ENCODE results near the gene NUDT9.
"Not testable (repeated sequence)": the region's sequence is repeated elsewhere in the genome, so short reads cannot be mapped to it uniquely, and the experiment has no call there.

The NUDT9 gene

DNA sequence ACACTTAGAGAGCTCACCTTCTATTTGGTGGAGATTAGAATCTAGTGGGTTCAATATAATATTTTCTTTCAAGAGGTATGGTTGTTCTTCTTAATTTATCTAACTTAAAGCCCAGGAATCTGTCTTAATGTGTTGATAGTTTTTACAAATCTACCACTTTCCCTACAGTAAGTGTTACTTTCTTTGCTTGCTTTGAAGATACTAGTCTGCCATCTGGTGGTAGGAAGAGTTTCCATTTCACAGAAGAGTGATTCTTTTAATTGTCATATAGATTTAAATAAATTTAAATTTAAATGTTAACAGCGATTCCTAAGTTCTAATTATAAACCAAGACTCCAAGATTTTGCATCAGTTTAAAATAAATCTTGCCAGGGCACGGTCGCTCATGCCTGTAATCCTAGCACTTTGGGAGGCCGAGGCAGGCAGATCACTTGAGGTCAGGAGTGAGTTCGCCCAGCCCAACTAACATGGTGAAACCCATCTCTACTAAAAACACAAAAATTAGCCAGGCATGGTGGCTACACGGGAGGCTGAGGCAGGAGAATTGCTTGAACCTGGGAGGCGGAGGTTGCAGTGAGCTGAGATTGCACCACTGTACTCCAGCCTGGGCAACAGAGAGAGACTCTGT, 43.5 kb downstream of the NUDT9 start:
- peak; percentile 65 for DNase-seq

DNA sequence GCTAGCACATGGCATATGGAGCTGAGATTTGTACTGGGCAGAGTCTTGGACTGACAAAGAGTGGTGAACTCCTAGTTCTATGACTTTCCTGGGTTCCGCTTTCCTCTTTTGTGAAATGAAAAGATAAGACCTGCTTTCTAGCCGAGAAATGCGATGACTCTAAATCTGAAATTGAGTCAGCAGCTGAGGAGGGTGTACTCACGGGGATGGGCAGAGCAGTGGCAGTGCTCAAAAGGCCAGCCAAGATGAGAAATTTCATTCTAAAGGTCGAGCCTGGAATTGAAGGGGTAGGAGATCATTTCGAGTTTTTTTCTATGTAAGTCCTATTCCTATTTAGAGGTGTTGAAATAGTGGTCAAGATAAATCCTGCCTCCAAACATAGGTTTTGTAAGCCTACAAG, 47.0 kb downstream of the NUDT9 start:
- no peak for DNase-seq

DNA sequence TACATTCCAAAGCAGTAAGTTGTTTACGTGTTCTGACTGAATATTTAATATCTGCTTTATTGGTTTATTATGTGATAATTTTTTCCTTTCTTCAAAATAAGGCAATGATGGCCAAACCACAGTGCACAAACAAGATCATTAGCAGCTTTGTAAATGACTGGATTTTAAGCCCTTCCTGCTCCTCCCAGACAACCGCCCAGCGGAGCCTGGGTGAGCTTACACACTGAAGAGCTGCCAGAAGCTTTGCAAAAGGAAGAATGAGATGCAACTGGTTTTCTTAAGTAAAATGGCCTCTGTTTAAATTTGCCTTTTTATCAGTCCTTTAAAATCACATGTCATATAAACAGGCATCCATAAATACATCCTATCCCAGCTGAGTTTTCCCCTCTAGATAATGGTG, 54.6 kb downstream of the NUDT9 start:
- no peak for DNase-seq

DNA sequence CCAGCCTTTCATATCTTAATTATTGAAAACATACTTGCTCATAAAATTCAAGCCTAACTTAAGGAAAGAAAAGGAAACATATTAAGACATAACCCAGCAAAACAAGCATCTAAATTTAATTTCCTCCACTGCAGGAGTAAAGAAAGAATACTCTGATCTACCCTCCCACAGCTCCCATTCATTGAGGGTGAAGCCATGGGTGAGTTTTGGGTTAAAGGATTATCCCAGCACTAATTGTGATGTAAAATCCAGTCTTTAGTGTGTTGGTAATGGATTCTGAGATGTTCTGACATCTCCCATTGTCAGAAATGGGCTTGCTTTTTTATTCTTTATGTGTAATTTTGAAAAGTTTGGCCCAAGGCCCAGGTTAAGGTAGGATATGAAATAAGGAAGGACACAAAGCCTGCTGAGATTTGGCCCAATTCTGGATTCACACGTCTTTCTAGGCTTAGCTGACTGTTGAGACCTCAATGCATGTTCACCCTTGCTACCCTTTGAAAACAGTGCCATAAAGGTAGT, 56.4 kb downstream of the NUDT9 start:
- no peak for DNase-seq

DNA sequence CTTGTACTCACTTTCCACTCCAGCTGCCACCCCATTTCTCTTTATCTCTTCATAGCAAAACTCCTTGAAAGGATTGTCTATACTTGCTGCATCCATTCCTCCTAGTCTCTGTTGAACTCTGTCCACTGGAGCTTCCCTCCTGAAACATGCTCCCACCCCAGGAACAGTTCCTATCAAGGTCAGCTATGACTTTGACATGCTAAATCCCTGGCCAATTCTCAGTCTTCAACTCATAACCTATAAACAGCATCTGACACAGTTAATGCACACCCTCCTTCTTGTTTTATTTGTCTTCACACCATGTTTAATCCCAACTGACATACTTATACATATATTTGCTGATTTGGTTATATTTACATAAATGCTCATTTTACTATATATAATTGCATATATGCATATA, 59.0 kb downstream of the NUDT9 start:
- no peak for DNase-seq

DNA sequence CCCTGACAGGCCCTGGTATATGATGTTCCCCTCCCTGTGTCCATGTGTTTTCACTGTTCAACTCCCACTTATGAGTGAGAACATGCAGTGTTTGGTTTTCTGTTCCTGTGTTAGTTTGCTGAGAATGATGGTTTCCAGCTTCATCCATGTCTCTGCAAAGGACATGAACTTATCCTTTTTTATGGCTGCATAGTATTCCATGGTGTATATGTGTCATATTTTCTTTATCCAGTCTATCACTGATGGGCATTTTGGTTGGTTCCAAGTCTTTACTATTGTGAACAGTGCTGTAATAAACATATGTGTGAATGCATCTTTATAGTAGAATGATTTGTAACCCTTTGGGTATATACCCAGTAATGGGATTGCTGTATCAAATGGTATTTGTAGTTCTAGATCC, 60.9 kb downstream of the NUDT9 start:
- DNase-seq, result not testable (repeated sequence)

DNA sequence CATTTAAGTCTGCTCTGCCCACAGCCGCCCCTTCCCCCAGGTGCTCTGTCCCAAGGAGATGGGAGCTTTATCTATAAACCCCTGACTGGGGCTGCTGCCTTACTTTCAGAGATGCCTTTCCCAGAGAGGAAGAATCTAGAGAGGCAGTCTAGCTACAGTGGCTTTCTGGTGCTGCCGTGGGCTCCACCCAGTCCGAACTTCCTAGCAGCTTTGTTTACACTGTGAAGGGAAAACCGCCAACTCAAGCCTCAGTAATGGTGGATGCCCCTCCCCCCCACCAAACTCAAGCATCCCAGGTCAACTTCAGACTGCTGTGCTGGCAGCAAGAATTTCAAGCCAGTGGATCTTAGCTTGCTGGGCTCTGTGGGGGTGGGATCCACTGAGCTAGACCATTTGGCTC, 66.3 kb downstream of the NUDT9 start:
- not testable (repeated sequence) for DNase-seq

DNA sequence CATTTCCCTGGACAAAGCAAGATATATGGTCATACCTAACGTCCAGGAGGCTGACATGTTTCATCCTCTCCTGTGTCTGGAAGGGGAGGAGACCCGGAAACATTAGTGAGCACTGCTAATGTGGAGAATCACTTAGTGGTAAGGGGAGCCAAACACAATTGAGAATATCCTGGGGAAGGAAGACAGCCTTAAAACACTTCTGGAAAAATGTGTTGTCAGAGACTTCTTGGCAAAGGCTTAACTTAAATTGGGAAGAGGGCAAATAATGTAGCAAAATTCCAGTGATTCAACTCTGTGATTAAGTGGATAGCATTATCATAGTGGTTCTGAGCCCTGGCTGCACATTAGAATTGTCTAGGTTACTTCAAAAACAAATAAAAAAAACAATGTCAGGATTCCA, 67.3 kb downstream of the NUDT9 start:
- no peak for DNase-seq

DNA sequence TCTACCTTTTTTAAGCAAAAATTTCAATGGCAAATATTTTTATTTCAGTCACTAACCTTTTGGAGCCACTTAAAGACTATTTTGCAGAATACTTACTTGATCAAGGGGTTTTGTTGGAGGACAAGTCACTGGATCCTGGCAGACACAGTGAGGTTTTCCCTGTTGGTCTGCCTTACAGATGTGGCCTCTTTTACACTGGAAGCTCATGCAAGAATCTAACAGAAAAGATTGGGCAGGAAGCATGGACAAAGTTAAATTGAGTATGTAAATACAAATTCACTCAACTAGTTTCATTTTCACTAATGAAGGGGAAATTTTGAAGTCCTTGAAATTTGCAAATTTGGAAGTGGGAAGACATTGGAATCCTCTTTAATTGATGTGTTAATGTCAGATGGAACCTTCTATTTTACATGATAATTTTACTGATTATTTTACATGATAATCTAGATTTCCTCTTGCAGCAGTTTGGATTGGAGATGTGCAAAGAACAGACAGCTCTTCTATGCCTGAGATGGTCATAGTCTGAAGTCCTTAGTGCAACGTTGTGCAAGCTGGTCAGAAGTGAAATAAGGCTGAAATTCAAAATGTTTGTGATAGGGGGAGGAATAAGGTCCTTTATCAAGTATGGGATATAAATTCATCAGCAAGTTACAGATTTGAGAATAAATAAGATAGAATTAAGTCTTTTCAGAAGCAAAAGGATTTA, 68.4 kb downstream of the NUDT9 start:
- DNase-seq, result no peak

DNA sequence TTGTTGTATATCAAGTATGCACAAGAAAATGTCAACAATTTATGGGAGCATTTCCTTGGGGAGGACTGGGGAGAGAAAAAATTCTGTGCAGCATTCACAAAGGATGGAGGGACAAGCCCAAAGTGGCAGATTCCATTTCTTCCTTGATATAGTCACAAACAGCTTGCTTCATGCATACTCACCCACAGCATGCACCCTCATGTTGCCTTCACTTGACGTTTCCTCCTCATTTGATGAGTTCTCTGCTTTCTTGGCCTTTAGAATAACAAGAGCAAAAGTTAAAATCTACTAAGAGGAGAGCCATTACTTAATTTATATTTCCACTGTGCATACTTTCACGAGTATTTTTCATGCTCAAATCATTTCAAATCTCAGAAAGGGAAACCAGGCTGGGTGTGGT, 69.1 kb downstream of the NUDT9 start:
- DNase-seq, result no peak

DNA sequence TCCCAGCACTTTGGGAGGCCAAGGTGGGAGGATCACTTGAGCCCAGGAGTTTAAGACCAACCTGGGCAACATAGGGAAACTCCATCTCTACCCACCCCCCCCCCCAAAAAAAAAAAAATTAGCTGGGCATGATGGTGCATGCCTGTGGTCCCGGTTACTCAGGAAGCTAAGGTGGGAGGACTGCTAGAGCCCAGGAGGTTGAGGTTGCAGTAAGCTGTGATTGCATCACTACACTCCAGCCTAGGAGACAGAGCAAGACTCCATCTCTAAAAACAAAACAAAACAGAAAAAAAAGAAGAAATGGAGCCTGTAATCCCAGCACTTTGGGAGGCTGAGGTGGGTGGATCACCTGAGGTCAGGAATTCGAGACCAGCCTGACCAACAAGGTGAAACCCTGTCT, 69.5 kb downstream of the NUDT9 start:
- not testable (repeated sequence) for DNase-seq

DNA sequence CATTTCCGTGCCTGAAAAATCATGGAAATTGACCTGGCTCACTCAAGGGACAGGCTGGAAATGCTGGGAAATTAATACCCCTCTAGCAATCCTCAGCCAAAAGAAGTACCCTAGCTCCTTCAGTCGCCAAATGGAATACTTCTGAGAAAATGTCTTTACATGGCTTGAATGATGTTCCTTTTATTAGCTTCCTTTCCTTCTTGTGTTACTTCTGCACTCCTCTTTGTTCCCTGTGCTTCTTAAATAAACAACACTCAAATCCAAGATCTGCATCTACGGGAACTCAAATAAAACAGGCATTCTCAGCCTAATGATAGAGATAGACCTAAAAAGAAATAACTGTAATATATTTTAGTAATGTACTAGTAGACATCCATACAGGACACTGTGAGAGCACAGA, 70.7 kb downstream of the NUDT9 start:
- DNase-seq, result no peak

DNA sequence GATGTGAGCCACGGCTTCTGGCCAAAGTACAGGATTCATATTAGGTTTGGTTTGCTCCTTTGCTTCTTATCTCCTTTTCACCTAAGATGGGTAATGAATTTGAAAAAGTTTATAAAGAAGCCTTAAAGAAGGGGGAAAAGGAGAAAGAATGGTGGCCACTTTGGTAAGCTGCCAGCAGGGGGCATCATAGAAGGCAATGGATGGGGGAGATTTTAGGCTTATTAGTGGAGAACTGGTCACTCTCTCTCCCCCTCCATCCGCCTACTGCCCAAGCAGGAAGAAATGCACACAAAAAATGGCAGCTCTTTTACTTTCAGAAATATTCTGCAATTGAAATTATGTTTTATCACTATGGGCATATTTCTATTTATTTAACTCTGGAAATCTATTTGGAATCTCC, 74.8 kb downstream of the NUDT9 start:
- DNase-seq, result no peak

DNA sequence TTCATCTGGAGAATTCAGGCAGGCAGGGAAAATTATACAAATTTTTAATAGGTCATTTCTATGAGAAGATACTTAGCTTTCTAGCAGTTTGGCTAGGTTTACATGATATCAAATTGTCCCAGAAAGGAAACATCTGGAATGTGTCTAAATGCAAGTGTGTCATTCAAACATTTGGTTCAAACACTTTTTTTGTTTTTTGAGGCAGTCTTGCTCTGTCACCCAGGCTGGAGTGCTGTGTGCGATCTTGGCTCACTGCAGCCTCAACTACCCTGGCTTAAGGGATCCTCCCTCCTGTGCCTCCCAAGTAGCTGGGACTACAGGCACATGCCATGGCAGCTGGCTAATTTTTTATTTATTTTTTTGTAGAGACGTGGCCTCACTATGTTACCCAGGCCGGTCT, 75.2 kb downstream of the NUDT9 start:
- no peak for DNase-seq

DNA sequence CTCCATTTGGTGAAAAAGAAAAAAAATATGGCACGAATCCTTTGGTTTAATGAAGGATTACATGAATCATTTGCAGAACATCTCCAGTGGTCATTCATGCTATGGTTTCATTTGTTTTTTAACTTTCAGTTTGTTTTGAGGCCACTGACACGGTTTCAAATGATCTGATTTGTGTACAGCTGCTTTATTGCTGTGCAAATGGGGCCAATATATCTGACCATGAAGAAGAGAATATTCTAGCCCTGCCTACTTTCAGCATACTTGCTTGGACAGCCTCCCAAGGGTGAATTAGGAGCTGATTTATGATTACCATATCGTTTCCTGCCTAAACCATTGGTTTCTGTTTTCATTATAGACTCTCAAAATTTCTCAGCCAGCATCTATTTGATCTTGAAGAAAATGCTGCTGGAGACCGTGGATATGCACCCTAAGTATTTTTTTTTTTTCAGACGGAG, 76.1 kb downstream of the NUDT9 start:
- DNase-seq, result no peak

DNA sequence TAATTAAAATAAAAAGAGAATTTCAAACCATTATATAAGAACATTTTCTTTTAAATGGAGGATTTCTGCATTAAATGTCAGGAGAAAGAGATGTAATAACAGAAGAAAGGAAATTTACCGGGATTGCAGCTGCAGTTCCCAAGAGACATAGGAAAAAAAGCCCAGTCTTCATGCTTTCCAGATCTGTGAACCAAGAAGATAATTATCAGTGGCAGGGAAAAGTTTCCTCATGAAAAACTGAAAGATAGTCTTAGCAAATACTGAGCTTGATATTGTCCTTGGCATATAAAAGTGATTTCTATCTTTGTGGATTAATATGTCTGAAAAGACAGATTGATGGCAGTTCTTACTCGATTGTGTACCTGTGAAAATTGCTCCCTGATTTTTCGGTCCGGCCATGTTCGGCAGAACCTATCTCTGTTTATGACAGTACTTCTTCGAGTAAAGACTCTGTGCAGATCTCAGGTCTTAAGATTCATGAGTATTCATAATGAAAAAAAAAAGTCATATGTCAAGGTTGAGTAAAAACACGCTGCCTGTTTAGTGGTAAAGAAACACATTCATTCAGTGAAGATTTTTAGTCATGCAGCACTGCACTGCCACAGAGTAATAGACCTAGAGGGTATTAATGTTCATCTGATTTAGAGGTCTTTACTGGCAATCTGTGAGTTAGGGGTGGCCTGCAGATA, 77.2 kb downstream of the NUDT9 start:
- DNase-seq, result no peak

DNA sequence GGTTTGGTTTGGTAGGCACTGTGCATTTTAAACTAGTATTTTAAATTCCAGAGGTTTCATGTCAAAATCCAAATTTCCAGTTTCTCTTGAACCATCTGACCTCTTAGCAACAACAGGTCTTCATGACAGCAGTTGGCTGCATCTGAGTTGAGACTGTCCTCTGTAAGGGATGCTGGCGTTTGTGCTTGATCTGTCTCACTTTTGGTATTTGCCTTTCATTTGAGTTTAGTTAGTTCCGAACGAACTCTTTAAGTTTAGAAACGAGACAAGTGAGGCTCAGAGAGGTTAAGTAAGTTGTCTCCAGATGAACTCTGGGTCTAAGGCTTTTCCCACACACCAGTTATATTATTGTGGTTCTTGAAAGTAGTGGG, 77.7 kb downstream of the NUDT9 start:
- no peak for DNase-seq

DNA sequence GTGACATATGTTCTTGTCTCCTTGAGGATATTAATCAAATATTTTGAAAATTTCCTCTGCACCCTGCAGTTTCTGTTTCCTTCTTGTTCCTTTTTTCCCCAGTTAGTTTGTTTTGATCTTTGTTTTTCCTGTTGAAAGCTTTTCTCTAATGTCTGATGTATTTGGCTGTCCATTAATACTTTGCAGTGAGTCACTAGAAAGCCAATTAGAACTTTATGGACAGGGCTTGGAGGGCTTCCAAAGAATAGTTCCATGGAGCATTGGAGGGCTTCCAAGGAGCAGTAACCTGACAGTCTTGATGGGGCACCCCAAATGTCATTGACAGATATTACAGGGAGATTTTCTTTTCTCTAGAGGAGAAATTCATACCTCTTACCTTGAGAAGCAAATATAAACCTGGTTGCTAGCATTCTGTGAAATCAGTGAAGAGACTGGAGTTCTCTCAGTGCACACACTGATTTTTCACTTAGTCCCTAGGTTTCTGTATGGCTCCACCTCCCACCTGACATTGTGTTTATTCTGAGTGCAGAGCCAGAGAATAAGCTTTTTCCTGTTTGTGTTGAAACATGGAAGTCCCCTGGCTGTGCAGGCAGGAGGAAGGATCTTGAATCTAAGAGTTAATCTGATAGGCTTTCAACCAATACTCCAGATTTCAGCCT, 80.3 kb downstream of the NUDT9 start:
- DNase-seq, result peak; percentile 38

DNA sequence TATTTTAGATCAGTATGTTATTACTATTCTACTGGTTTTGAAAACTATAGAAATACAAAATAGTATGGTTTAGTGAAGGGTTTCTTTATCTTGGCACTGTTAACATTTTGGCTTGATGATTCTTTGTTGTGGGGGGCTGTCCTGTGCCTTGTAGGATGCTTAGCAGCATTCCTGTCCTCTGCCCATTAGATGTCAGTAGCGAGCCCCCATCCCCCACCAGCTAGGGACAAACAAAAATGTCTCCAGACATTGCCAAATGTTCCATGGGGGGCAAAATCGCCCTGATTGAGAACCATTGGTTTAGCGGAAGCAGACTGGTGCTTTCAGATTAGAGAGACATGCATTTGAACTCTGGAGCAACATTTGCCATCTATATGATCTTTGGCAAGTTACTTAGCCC, 83.5 kb downstream of the NUDT9 start:
- no peak for DNase-seq

DNA sequence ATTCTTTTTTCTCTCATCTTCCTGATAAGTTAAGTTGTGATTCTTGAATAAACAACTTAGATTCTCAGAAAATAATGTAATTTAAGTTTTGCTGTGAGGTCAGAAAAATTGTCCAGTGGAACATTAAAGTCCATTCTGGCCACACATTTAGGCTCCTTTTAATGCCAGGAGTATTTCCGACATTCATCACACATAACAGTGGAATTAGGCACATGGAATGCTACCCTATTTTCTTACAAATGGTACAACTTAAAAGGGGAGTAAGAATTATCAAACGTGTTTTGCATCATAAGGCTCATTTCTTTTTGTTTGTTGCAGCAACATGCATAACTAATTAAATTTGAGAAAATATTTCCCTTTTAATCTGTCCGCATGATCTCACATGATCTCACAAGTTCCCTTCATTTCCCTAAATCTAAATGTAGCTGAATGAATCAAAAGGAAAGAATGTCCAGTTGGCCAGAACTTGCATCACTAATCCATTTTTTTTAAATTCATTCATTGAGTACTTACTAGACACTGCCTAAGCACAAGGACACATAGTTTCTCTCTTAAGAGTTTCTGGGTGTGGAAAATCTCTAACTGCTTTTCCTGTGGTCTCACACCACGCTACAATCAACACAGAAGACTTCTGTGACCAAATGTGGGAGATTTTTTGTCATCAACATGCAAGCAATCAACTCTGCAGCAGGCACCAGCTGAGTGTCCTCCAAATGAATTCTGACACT, 84.8 kb downstream of the NUDT9 start:
- no peak for DNase-seq
